Adrenal gland (tissue), 12 donors: Measurements from ENCODE around the gene MYO5B. TPM values are rescaled to one million over a fixed set of nuclear protein-coding genes. Genes with fewer than 3 reads are reported as not detected.

Experiments used
- DNase-seq, 7 donors: peaks; one replicate each; pipeline ENCODE4 v3.0.0-alpha.2; 2019 to 2020
- H3K27ac ChIP-seq, 5 donors: fragments of 200-600 bp; sonication (generic) in 4 of 5; 1 replicate in 3 of 5; 2 replicates in 2 of 5; pipeline versions ENCODE4 v1.5.1 to v1.8.0; 2016 to 2020; ENCODE audit warnings: mild to moderate bottlenecking in 1 of 5
- H3K27me3 ChIP-seq: fragments of 200-600 bp; 2 replicates; pipeline ENCODE4 v1.8.0; 2021
- H3K36me3 ChIP-seq, 2 donors: fragments of 200-600 bp; replicated peaks in 1 of 2; 1 replicate in 1 of 2; 2 replicates in 1 of 2; pipeline versions ENCODE4 v1.5.1 to v1.8.0; 2018 to 2022
- H3K4me1 ChIP-seq, 2 donors: fragments of 200-600 bp; replicated peaks in 1 of 2; 1 replicate in 1 of 2; 2 replicates in 1 of 2; pipeline versions ENCODE4 v1.5.1 to v1.8.0; 2018 to 2021
- H3K4me3 ChIP-seq, 4 donors: fragments of 200-600 bp; sonication (generic) in 3 of 4; one replicate each; pipeline ENCODE4 v1.5.1; 2016 to 2018
- H3K9me3 ChIP-seq, 3 donors: fragments of 200-600 bp; sonication (generic) in 1 of 3; replicated peaks in 1 of 3; 1 replicate in 2 of 3; 2 replicates in 1 of 3; pipeline versions ENCODE4 v1.5.1 to v1.8.0; 2016 to 2021
- POLR2A ChIP-seq, 2 donors: fragments of 450-650 bp; IDR thresholded peaks; one replicate each; pipeline ENCODE4 v1.6.1; 2017; ENCODE audit warnings: antibody characterized with exemption in 2 of 2, mild to moderate bottlenecking in 2 of 2, moderate library complexity in 1 of 2
- WGBS, 4 donors: extraction: QIAGEN DNeasy Blood & Tissue Kit in 2 of 4; methylation state at CpG; one replicate each; pipeline versions ENCODE4 v1.1.5 to v1.1.7; 2013 to 2017; 5-methylcytosine and 5-hydroxymethylcytosine counted together
- intact Hi-C, 2 donors: fragments of 100-400 bp; cut with DNase I; formaldehyde crosslinking; loops; one replicate each; pipeline versions ENCODE4 v1.14.1 to v1.15.0; 2022 to 2023
- polyA plus RNA-seq, 3 donors: library from polyadenylated mRNA; stranded (reverse); fragments of 200-250 nt in 2 of 3; fragments of 350-450 nt in 1 of 3; fragmentation: Illumina TruSeq in 1 of 3; extraction: RNeasy Lipid Tissue Mini Kit (QIAGEN cat#74804) in 1 of 3; gene quantifications; one replicate each; pipeline ENCODE4 v1.2.3, GENCODE V29; 2013 to 2014
- total RNA-seq, 9 donors: library from RNA; depleted of rRNA in 4 of 9; stranded (reverse); fragments of >200 nt in 4 of 9; fragments of 120-200 nt in 1 of 9; fragmentation: NEBNext Ultra II Directional in 1 of 9; extraction: Animal tissue kit (Norgen Biotek cat#: 25700) in 1 of 9; gene quantifications; one replicate each; pipeline versions ENCODE4 v1.1.0 to v1.2.4, GENCODE V29; 2013 to 2023
- TF ChIP-seq, protein P1 (sequence below), 6 experiments: fragments of 450-650 bp in 4 of 6; fragments of 200-600 bp in 2 of 6; sonication (generic) in 1 of 6; IDR thresholded peaks; 1 replicate in 5 of 6; 2 replicates in 1 of 6; pipeline versions ENCODE4 v1.5.1 to v1.8.0; 2016 to 2021; ENCODE audit warnings: antibody characterized with exemption in 6 of 6, mild to moderate bottlenecking in 2 of 6, moderate library complexity in 1 of 6
- donor health status: healthy with polysubstance abuse.
- donor health status: Bipolar disorder and iron deficiency.
- donor health status: DM: yes; HTN: yes; CAD: no.
- donor health status: DM: no; HTN: no; CAD: no.
- donor health status: DM: no; HTN: no; CAD: no.
- donor health status: DM: yes; HTN: yes; CAD: no.

Gene MYO5B
- total and polyA plus RNA-seq, 12 donors, result 0.61 to 9.3 (median 2.9) TPM

DNA sequence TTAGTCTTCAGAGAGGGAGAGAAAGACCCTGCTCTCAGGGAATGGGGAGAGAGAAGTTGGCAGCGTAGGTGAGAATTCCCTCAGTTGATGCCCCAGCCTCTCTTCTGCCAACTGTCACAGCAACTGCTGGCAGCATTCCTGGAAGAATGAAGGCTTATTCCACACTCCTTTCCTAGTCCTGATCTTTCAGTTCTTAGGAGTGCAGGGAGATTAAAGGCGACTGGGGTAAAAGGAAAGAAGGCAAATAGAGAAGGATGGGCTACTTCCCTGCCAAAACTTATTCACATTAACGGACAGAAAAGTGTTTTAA is 315.7 kb downstream of the MYO5B start:
- intact Hi-C loops, result no loop called here
- Histone ChIP-seq H3K4me1 (no peaks in the 10 kb centered on the region), H3K9me3 (no peaks in the 10 kb centered on the region), H3K4me3 (no peak overlapping the region), H3K36me3 (no peaks in the 10 kb centered on the region), H3K27ac (no peak overlapping the region), H3K27me3 (no peaks in the 10 kb centered on the region)
- WGBS, 4 donors, result 40 to 70% (median 62%) methylated on average over 3 of the region's 3 CpGs
- no peak for TF ChIP-seq POLR2A (IDR thresholded peaks at IDR 0.05)
- TF ChIP-seq, protein P1, sequence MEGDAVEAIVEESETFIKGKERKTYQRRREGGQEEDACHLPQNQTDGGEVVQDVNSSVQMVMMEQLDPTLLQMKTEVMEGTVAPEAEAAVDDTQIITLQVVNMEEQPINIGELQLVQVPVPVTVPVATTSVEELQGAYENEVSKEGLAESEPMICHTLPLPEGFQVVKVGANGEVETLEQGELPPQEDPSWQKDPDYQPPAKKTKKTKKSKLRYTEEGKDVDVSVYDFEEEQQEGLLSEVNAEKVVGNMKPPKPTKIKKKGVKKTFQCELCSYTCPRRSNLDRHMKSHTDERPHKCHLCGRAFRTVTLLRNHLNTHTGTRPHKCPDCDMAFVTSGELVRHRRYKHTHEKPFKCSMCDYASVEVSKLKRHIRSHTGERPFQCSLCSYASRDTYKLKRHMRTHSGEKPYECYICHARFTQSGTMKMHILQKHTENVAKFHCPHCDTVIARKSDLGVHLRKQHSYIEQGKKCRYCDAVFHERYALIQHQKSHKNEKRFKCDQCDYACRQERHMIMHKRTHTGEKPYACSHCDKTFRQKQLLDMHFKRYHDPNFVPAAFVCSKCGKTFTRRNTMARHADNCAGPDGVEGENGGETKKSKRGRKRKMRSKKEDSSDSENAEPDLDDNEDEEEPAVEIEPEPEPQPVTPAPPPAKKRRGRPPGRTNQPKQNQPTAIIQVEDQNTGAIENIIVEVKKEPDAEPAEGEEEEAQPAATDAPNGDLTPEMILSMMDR (IDR thresholded peaks at IDR 0.05), result no peak
- DNase-seq, result no peak

DNA sequence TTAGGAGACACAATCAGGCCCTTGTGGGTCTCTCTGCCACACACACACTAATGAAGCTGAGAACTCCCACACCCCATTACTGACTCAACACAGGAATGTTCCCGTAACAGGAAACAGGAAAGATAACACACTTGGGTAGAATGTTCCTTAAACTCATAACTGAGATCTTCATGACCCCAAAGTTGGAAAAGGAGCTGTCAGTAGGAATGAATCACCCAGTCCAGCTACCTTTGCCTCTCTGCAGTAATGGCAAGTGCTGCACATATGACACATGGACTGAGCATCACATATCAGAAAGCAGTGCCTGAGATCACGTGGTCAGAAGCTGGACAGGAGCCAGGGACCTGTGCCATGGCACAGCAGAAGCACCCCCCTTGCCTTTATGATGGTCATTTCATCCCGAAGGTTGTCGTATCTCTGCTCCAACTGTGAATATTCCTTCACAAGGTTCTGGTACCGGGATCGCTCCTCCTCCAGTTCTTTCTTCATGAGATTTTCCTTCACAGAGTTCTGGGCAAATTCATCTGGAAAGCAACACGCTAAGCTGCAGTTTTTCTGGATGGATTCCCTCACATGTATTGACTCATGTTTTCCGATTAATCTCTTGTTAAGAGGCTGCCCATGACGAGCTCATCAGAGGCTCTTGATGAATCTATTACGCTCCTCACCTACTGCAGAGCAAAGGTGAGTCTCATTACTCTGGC is 316.2 kb downstream of the MYO5B start:
- no peaks in the 10 kb centered on the region for H3K36me3 ChIP-seq
- 73 to 84% (median 79%) methylated on average over 10 of the region's 10 CpGs for WGBS, 4 donors
- intact Hi-C loops, result no loop called here
- no peak overlapping the region for H3K27ac ChIP-seq
- no peaks in the 10 kb centered on the region for H3K9me3 ChIP-seq
- DNase-seq, result no peak
- no peak overlapping the region for H3K4me3 ChIP-seq
- H3K4me1 ChIP-seq, result no peaks in the 10 kb centered on the region
- TF ChIP-seq POLR2A (IDR thresholded peaks at IDR 0.05), result no peak
- TF ChIP-seq, protein P1 (IDR thresholded peaks at IDR 0.05), result no peak
- H3K27me3 ChIP-seq, result no peaks in the 10 kb centered on the region

DNA sequence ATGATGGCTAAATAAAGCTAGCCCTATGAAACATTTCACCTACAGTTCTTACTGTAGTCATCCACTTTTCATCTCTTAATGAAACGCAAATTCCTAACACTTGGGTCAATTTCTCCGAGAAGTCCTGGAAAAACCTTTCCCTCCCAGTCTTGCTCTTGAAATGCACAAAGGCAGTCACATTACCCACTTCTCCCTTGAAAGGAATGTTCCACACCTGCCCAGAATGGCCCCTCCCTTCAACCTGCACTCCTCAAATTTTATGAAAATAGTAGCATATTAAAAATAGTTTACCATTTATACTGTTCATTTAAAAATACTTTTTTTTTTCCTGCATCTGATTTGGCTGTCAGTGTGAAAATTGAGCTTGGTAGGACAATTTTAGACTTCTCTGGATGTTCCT is 316.9 kb downstream of the MYO5B start:
- no peak for TF ChIP-seq POLR2A (IDR thresholded peaks at IDR 0.05)
- TF ChIP-seq, protein P1 (IDR thresholded peaks at IDR 0.05), result no peak
- Histone ChIP-seq H3K4me3 (no peak overlapping the region), H3K27ac (no peak overlapping the region), H3K36me3 (no peaks in the 10 kb centered on the region), H3K9me3 (no peaks in the 10 kb centered on the region), H3K4me1 (no peaks in the 10 kb centered on the region), H3K27me3 (no peaks in the 10 kb centered on the region)
- DNase-seq, result no peak
- WGBS, 4 donors, result 83 to 94% (median 91%) methylated on average over 2 of the region's 2 CpGs
- intact Hi-C loops, result no loop called here

DNA sequence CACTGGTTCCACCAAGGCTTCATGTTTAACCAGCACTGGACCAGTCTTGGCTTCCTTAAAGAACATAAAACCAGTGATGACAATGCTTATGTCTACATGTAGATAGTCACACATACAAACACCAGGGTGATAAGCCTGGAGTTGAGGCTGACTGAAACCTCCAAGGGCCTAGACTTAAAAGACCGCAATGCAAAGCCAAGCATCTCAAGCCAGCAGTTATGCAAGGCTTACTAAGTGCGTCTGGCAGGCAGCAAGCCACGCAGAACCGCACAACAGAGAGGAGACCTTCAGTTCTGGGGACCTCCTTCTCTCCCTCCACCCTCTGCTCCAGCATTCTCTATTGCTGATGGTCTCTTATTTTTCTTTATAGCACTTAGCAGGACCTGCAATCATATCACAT is 318.4 kb downstream of the MYO5B start:
- intact Hi-C loops, result no loop called here
- DNase-seq, result no peak
- 68 to 95% (median 87%) methylated on average over 4 of the region's 4 CpGs for WGBS, 4 donors

More for the DNA sequence above, 318.4 kb downstream of the MYO5B start:
- H3K4me1 ChIP-seq, result no peaks in the 10 kb centered on the region
- TF ChIP-seq, protein P1 (IDR thresholded peaks at IDR 0.05), result no peak
- TF ChIP-seq POLR2A (IDR thresholded peaks at IDR 0.05), result no peak
- H3K27me3 ChIP-seq, result no peaks in the 10 kb centered on the region
- H3K4me3 ChIP-seq, result no peak overlapping the region
- no peaks in the 10 kb centered on the region for H3K9me3 ChIP-seq
- no peak overlapping the region for H3K27ac ChIP-seq
- H3K36me3 ChIP-seq, result no peaks in the 10 kb centered on the region
